Immature natural killer cell (primary cell): ENCODE data around the gene AKAP13. TPM values are rescaled to one million over a fixed set of nuclear protein-coding genes. Genes with fewer than 3 reads are reported as not detected.
"Not testable (repeated sequence)": the region's sequence is repeated elsewhere in the genome, so short reads cannot be mapped to it uniquely, and the experiment has no call there.

Source experiments
- DNase-seq, 3 donors: peaks; one replicate each; pipeline ENCODE4 v3.0.0; 2022; ENCODE audit warnings: mixed read lengths in 1 of 3
- H3K27ac Mint-ChIP-seq, 6 donors: one replicate each; pipeline ENCODE4 v1.8.0; 2020; ENCODE audit warnings: mixed read lengths in 6 of 6, mild to moderate bottlenecking in 5 of 6, inconsistent platforms in 4 of 6, moderate library complexity in 3 of 6
- H3K27me3 Mint-ChIP-seq, 3 donors: one replicate each; pipeline ENCODE4 v1.8.0; 2020 to 2021; ENCODE audit warnings: low read depth in 3 of 3, mild to moderate bottlenecking in 3 of 3, mixed read lengths in 3 of 3, moderate library complexity in 3 of 3, inconsistent platforms in 1 of 3
- H3K36me3 Mint-ChIP-seq, 3 donors: one replicate each; pipeline ENCODE4 v1.8.0; 2020; ENCODE audit warnings: mixed read lengths in 3 of 3, inconsistent platforms in 2 of 3, mild to moderate bottlenecking in 2 of 3
- H3K4me1 Mint-ChIP-seq, 2 donors: one replicate each; pipeline ENCODE4 v1.8.0; 2020; ENCODE audit warnings: inconsistent platforms in 2 of 2, mild to moderate bottlenecking in 2 of 2, mixed read lengths in 2 of 2, moderate library complexity in 1 of 2
- H3K4me3 Mint-ChIP-seq, 5 donors: one replicate each; pipeline ENCODE4 v1.8.0; 2020; ENCODE audit warnings: mild to moderate bottlenecking in 5 of 5, mixed read lengths in 5 of 5, inconsistent platforms in 3 of 5, moderate library complexity in 3 of 5
- H3K9me3 Mint-ChIP-seq, 6 donors: one replicate each; pipeline ENCODE4 v1.8.0; 2020; ENCODE audit warnings: mild to moderate bottlenecking in 6 of 6, mixed read lengths in 6 of 6, inconsistent platforms in 4 of 6, moderate library complexity in 3 of 6
- polyA plus RNA-seq, 3 donors: library from polyadenylated mRNA; unstranded; fragments of 300-500 nt; fragmentation: Illumina TruSeq; gene quantifications; one replicate each; pipeline ENCODE4 v1.2.3, GENCODE V29; 2021

AKAP13 gene
- polyA plus RNA-seq, 3 donors from 2014 or later = 104 to 327 (median 112) TPM

- Mint-ChIP-seq H3K9me3 (no peaks in the 10 kb centered on the region), H3K36me3 (no peaks in the 10 kb centered on the region), H3K27me3 (peaks cover 0 to 4% (median 2%) of the 10 kb centered on the region in 3 donors), H3K27ac (no peak overlapping the region), H3K4me1 (peaks cover 26 to 41% of the 10 kb centered on the region in 2 donors), H3K4me3 (no peak overlapping the region)
- DNase-seq = no peak
Observed at GRCh38 chr15:85480923-85481322, 100.5 kb downstream of the AKAP13 start.

DNA sequence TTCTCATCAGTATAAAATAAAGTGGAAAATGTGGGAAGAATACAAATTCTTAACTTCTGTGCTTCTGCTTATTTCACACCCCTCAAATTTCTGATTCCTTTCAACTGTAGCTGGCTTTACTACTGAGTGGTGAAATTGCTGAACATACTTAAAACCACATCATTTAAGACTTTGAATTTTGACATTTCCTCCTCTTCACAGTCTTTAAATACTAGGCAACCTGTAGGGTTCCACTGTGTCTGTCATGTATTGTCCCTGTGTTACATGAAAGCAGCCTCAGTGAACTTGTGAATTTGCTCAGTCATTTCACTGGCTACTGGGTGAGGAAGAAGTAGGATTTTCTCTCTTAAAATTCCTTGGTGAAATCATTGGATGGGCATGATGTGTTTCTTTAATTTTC lies 101.1 kb downstream of the AKAP13 start:
- not testable (repeated sequence) for H3K36me3 Mint-ChIP-seq, H3K27ac Mint-ChIP-seq, H3K4me3 Mint-ChIP-seq, H3K9me3 Mint-ChIP-seq, DNase-seq, H3K27me3 Mint-ChIP-seq
- peaks cover 22 to 40% of the 10 kb centered on the region in 2 donors for H3K4me1 Mint-ChIP-seq

- H3K27me3 Mint-ChIP-seq = peaks cover 0 to 3% (median 2%) of the 10 kb centered on the region in 3 donors
- peaks cover under 1 to 2% (median 2%) of the 10 kb centered on the region in 3 donors for H3K36me3 Mint-ChIP-seq
- H3K27ac Mint-ChIP-seq = no peak overlapping the region
- H3K4me1 Mint-ChIP-seq = peaks cover 13 to 27% of the 10 kb centered on the region in 2 donors
- H3K9me3 Mint-ChIP-seq = no peaks in the 10 kb centered on the region
- no peak overlapping the region for H3K4me3 Mint-ChIP-seq
- no peak for DNase-seq
Observed at GRCh38 chr15:85482894-85483293, 102.5 kb downstream of the AKAP13 start.

GRCh38 chr15:85483955-85484354 lies 103.6 kb downstream of the AKAP13 start:
- peaks cover 15 to 29% of the 10 kb centered on the region in 2 donors for H3K4me1 Mint-ChIP-seq
- H3K4me3 Mint-ChIP-seq, DNase-seq, H3K9me3 Mint-ChIP-seq, H3K27me3 Mint-ChIP-seq, H3K36me3 Mint-ChIP-seq: not testable (repeated sequence)
- H3K27ac Mint-ChIP-seq = peak overlapping the region in 1 of 6 donors; percentile 44

GRCh38 chr15:85484923-85485322 lies 104.5 kb downstream of the AKAP13 start:
- DNase-seq, H3K36me3 Mint-ChIP-seq, H3K27ac Mint-ChIP-seq, H3K27me3 Mint-ChIP-seq, H3K4me3 Mint-ChIP-seq, H3K9me3 Mint-ChIP-seq: not testable (repeated sequence)
- H3K4me1 Mint-ChIP-seq = peaks cover 15 to 29% of the 10 kb centered on the region in 2 donors

DNA sequence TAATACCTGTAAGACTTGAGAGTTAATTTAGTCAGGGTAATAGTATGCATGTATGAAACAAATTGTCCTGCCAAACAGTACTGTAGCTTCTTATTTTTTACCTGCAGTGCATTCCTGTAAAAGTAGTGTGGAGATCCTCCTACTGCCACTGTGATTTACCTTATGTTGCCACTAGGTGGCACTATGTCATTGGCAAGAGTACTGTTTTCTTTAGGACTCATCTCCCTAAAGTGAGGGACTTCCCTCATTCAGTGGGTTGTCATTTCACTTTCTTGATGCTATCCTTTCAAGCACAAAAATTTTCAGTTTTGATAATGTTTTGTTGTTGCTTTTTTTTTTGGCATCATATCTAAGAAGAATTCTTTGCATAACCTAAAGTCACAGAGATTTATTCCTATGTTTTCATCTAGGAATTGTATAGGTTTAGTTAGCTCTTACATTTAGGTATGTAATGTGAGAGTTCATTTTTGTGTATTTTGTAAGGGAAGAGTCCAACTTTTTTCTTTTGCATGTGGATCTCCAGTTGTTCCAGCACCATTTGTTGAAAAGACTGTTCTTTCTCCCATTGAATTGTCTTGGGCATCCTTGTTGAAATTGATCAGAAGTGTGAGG lies 105.7 kb downstream of the AKAP13 start:
- Mint-ChIP-seq H3K27me3 (peaks cover 0 to 5% (median 0%) of the 10 kb centered on the region in 3 donors), H3K27ac (peak overlapping the region in 1 of 6 donors; percentile 30), H3K4me1 (peaks cover 16 to 25% of the 10 kb centered on the region in 2 donors), H3K4me3 (no peak overlapping the region), H3K9me3 (no peaks in the 10 kb centered on the region), H3K36me3 (peaks cover 5 to 8% (median 8%) of the 10 kb centered on the region in 3 donors)
- peak; percentile 58 to 67 (median 63) for DNase-seq

DNA sequence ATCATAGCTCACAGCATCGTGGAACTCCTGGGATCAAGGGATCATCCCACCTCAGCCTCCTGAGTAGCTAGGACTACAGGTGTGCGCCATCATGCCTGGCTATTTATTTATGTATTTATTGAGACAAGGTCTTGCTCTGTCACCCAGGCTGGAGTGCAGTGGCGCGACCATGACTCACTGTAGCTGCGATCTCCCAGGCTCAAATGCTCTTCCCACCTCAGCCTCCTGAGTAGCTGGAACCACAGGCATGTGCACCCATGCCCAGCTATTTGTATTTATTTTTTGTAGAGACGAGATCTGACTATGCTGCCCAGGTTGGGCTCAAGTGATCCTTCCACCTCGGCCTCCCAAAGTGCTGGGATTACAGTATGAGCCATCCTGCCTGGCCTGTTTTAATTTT lies 107.4 kb downstream of the AKAP13 start:
- not testable (repeated sequence) for H3K27me3 Mint-ChIP-seq, H3K4me3 Mint-ChIP-seq
- H3K4me1 Mint-ChIP-seq = peaks cover 5 to 11% of the 10 kb centered on the region in 2 donors

DNA sequence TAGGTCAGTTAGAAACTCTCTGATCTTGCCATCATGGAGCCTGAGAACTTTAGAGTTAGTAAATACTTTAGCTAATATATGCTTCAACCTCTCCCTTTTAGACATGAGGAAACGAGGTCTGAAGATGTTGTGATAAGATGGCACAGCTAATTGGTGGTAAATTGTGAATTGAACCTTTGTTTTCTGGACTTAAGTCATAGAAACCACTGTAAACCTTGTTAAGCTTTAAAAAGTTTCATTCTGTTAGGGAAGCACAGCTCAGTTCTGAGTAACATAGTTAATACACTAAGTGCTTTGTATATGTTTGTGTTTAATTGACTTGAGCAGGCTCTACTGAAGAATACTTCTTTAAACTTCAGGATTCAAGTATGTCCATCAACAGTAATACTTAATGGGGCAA lies 108.6 kb downstream of the AKAP13 start:
- no peak for DNase-seq
- H3K27me3 Mint-ChIP-seq = peaks cover 0 to 3% (median 0%) of the 10 kb centered on the region in 3 donors
- H3K9me3 Mint-ChIP-seq = no peaks in the 10 kb centered on the region
- peaks cover 5 to 8% (median 8%) of the 10 kb centered on the region in 3 donors for H3K36me3 Mint-ChIP-seq
- H3K27ac Mint-ChIP-seq = no peak overlapping the region
- no peak overlapping the region for H3K4me3 Mint-ChIP-seq
- H3K4me1 Mint-ChIP-seq = peaks cover 11 to 13% of the 10 kb centered on the region in 2 donors

More for the DNA sequence above, 107.4 kb downstream of the AKAP13 start:
- not testable (repeated sequence) for H3K27ac Mint-ChIP-seq, H3K36me3 Mint-ChIP-seq, DNase-seq, H3K9me3 Mint-ChIP-seq

GRCh38 chr15:85489773-85490493 lies 109.5 kb downstream of the AKAP13 start:
- Mint-ChIP-seq H3K4me1 (peaks cover 11 to 18% of the 10 kb centered on the region in 2 donors), H3K4me3 (no peak overlapping the region), H3K27me3 (peaks cover 0 to 3% (median 0%) of the 10 kb centered on the region in 3 donors), H3K36me3 (peaks cover 5 to 8% (median 8%) of the 10 kb centered on the region in 3 donors), H3K27ac (peak overlapping the region in 2 of 6 donors; percentile 13 to 22), H3K9me3 (no peaks in the 10 kb centered on the region)
- no peak for DNase-seq

DNA sequence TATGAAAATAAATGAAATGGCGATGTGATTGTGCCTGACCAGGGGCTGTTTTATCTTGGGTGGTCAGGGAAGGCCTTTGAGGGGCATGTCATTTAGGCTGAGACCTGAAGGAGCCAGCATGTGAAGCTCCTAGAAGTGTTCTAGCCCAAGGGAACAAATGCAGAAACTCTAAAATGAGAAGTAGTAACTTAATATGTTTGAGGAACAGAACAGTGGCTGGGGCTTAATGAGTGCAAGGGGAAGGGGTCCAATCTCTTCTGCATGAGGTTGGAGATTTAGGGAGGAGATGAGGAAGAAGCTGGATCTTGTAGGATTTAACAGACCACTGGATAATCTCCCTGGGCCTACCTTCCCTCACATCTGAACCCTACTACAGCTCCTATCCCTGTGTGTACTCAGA lies 110.5 kb downstream of the AKAP13 start:
- H3K27ac Mint-ChIP-seq = no peak overlapping the region
- H3K36me3 Mint-ChIP-seq = peaks cover 5 to 8% (median 8%) of the 10 kb centered on the region in 3 donors
- no peak for DNase-seq
- peaks cover 8 to 18% of the 10 kb centered on the region in 2 donors for H3K4me1 Mint-ChIP-seq
- H3K4me3 Mint-ChIP-seq = no peak overlapping the region
- H3K27me3 Mint-ChIP-seq = peaks cover 0 to 3% (median 0%) of the 10 kb centered on the region in 3 donors
- no peaks in the 10 kb centered on the region for H3K9me3 Mint-ChIP-seq

DNA sequence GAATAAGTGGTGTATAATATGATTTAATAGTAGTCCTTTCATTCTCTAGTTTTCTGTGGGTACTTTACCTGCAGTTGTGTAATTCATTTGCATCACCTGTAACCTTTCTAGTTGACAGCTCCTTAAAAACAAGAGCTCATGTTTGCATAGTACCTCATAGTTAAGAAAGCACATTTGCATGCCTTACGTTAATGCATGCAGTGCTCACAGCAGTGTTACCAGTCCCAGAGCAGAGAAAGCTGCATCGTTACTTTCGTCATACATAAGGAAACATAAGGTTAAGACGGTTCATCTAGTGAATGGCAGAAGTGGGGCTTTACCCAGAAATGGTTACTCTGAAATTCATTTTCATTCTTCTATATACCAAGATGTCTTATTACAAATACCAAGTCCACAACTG lies 111.3 kb downstream of the AKAP13 start:
- no peaks in the 10 kb centered on the region for H3K9me3 Mint-ChIP-seq
- no peak for DNase-seq
- H3K27ac Mint-ChIP-seq = no peak overlapping the region
- H3K36me3 Mint-ChIP-seq = peaks cover 5 to 8% (median 8%) of the 10 kb centered on the region in 3 donors
- H3K27me3 Mint-ChIP-seq = peaks cover 0 to 3% (median 0%) of the 10 kb centered on the region in 3 donors
- H3K4me3 Mint-ChIP-seq = no peak overlapping the region
- peaks cover 5 to 18% of the 10 kb centered on the region in 2 donors for H3K4me1 Mint-ChIP-seq

GRCh38 chr15:85492406-85492805 lies 112.0 kb downstream of the AKAP13 start:
- Mint-ChIP-seq H3K4me1 (peaks cover 12 to 23% of the 10 kb centered on the region in 2 donors), H3K36me3 (peaks cover 5 to 8% (median 8%) of the 10 kb centered on the region in 3 donors), H3K27ac (no peak overlapping the region), H3K4me3 (no peak overlapping the region), H3K27me3 (peaks cover 0 to 3% (median 0%) of the 10 kb centered on the region in 3 donors), H3K9me3 (no peaks in the 10 kb centered on the region)
- DNase-seq = no peak

- peaks cover under 1 to 2% (median 2%) of the 10 kb centered on the region in 3 donors for H3K36me3 Mint-ChIP-seq
- H3K4me3 Mint-ChIP-seq = no peak overlapping the region
- peak overlapping the region in 1 of 6 donors; percentile 28 for H3K27ac Mint-ChIP-seq
- no peak for DNase-seq
- no peaks in the 10 kb centered on the region for H3K27me3 Mint-ChIP-seq
- H3K4me1 Mint-ChIP-seq = peaks cover 18 to 29% of the 10 kb centered on the region in 2 donors
- no peaks in the 10 kb centered on the region for H3K9me3 Mint-ChIP-seq
Observed at GRCh38 chr15:85493260-85493659, 112.9 kb downstream of the AKAP13 start.

DNA sequence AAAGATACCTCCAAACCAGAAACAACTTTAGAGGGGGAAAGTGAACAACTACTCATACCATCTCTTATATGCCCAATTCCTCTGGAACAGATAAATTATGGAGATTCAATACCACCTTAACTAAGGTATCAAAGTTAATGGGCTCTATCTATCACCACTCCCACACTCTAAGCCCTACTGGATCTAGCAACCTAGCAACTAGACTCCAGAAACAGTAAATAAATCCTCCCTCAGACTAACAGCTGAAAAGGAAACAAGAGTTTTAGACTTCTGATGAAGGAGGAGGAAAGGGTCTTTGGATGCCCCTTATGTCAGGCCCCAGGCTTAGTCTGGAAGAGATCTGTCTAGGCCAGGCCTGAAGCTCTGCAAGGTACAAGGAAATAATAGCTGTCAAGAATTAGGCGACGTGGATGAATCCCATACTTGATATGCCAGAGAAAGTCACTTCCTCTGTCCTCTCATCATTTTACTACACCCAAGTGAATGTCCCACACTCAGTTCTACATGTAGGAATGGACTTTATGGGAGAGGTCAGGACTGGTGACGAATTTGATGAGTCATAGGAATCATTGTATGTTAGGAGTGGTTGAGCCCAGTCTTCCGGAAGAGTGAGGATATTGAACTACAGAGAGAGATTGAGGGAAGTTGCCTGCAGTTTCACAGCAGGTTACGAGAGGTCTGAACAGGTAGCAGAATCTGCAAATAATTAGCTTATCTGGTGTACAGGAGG lies 113.8 kb downstream of the AKAP13 start:
- H3K9me3 Mint-ChIP-seq = no peaks in the 10 kb centered on the region
- peak in 1 of 3 donors; percentile 6 for DNase-seq
- no peaks in the 10 kb centered on the region for H3K36me3 Mint-ChIP-seq
- peak overlapping the region in 3 of 6 donors; percentile 15 to 62 (median 28) for H3K27ac Mint-ChIP-seq
- peaks cover 25 to 33% of the 10 kb centered on the region in 2 donors for H3K4me1 Mint-ChIP-seq
- no peak overlapping the region for H3K4me3 Mint-ChIP-seq
- H3K27me3 Mint-ChIP-seq = no peaks in the 10 kb centered on the region
